ENCODE measurements around the gene AGAP5.
"Not testable (repeated sequence)": the region's sequence is repeated elsewhere in the genome, so short reads cannot be mapped to it uniquely, and the experiment has no call there.

AGAP5 gene

GRCh38 chr10:73731588-73732375 lies 33.9 kb upstream of the AGAP5 start:
- no peak overlapping the region for H3K4me3 ChIP-seq (ENCODE audit: low read depth, low read length)

GRCh38 chr10:73730153-73730906 lies 32.4 kb upstream of the AGAP5 start:
- Histone ChIP-seq H3K4me1 (ENCODE audit: control insufficient read depth, insufficient read depth, low read length) (no peaks in the 10 kb centered on the region), H3K4me3 (ENCODE audit: low read depth, low read length) (peak overlapping the region; percentile 95), H3K27me3 (ENCODE audit: control insufficient read depth, insufficient read depth, low read length) (no peaks in the 10 kb centered on the region), H3K9ac (ENCODE audit: low read depth, low read length) (peak overlapping the region; percentile 90), H3K9me3 (ENCODE audit: control insufficient read depth, insufficient read depth, low read length) (no peaks in the 10 kb centered on the region), H3K36me3 (ENCODE audit: control insufficient read depth, insufficient read depth, low read length) (peaks cover 21% of the 10 kb centered on the region)

More at GRCh38 chr10:73731588-73732375, 33.9 kb upstream of the AGAP5 start:
- H3K36me3 ChIP-seq (ENCODE audit: control insufficient read depth, insufficient read depth, low read length) = peaks cover 11% of the 10 kb centered on the region
- no peaks in the 10 kb centered on the region for H3K27me3 ChIP-seq (ENCODE audit: control insufficient read depth, insufficient read depth, low read length)
- no peaks in the 10 kb centered on the region for H3K4me1 ChIP-seq (ENCODE audit: control insufficient read depth, insufficient read depth, low read length)
- H3K9ac ChIP-seq (ENCODE audit: low read depth, low read length) = no peak overlapping the region
- no peaks in the 10 kb centered on the region for H3K9me3 ChIP-seq (ENCODE audit: control insufficient read depth, insufficient read depth, low read length)

- peak overlapping the region; percentile 95 for H3K4me3 ChIP-seq (ENCODE audit: low read depth, low read length)
- H3K9ac ChIP-seq (ENCODE audit: low read depth, low read length) = peak overlapping the region; percentile 90
- not testable (repeated sequence) for H3K9me3 ChIP-seq (ENCODE audit: control insufficient read depth, insufficient read depth, low read length); H3K27me3 ChIP-seq (ENCODE audit: control insufficient read depth, insufficient read depth, low read length); H3K4me1 ChIP-seq (ENCODE audit: control insufficient read depth, insufficient read depth, low read length)
- H3K36me3 ChIP-seq (ENCODE audit: control insufficient read depth, insufficient read depth, low read length) = peaks cover 22% of the 10 kb centered on the region
Observed at GRCh38 chr10:73729781-73730152, 31.9 kb upstream of the AGAP5 start.

- no peaks in the 10 kb centered on the region for H3K4me1 ChIP-seq (ENCODE audit: control insufficient read depth, insufficient read depth, low read length)
- no peaks in the 10 kb centered on the region for H3K9me3 ChIP-seq (ENCODE audit: control insufficient read depth, insufficient read depth, low read length)
- no peaks in the 10 kb centered on the region for H3K27me3 ChIP-seq (ENCODE audit: control insufficient read depth, insufficient read depth, low read length)
- no peak overlapping the region for H3K9ac ChIP-seq (ENCODE audit: low read depth, low read length)
- H3K36me3 ChIP-seq (ENCODE audit: control insufficient read depth, insufficient read depth, low read length) = peaks cover 14% of the 10 kb centered on the region
- no peak overlapping the region for H3K4me3 ChIP-seq (ENCODE audit: low read depth, low read length)
Observed at GRCh38 chr10:73723516-73723915, 25.6 kb upstream of the AGAP5 start.

GRCh38 chr10:73720561-73720960 lies 22.7 kb upstream of the AGAP5 start:
- not testable (repeated sequence) for H3K9me3 ChIP-seq (ENCODE audit: control insufficient read depth, insufficient read depth, low read length); H3K4me1 ChIP-seq (ENCODE audit: control insufficient read depth, insufficient read depth, low read length); H3K9ac ChIP-seq (ENCODE audit: low read depth, low read length); H3K27me3 ChIP-seq (ENCODE audit: control insufficient read depth, insufficient read depth, low read length); H3K4me3 ChIP-seq (ENCODE audit: low read depth, low read length); H3K36me3 ChIP-seq (ENCODE audit: control insufficient read depth, insufficient read depth, low read length)

GRCh38 chr10:73717556-73717955 lies 19.6 kb upstream of the AGAP5 start:
- Histone ChIP-seq H3K27me3 (ENCODE audit: control insufficient read depth, insufficient read depth, low read length) (no peaks in the 10 kb centered on the region), H3K9me3 (ENCODE audit: control insufficient read depth, insufficient read depth, low read length) (no peaks in the 10 kb centered on the region), H3K4me3 (ENCODE audit: low read depth, low read length) (no peak overlapping the region), H3K36me3 (ENCODE audit: control insufficient read depth, insufficient read depth, low read length) (no peaks in the 10 kb centered on the region), H3K9ac (ENCODE audit: low read depth, low read length) (no peak overlapping the region), H3K4me1 (ENCODE audit: control insufficient read depth, insufficient read depth, low read length) (no peaks in the 10 kb centered on the region)

- Histone ChIP-seq H3K4me3 (ENCODE audit: low read depth, low read length) (no peak overlapping the region), H3K4me1 (ENCODE audit: control insufficient read depth, insufficient read depth, low read length) (no peaks in the 10 kb centered on the region), H3K9me3 (ENCODE audit: control insufficient read depth, insufficient read depth, low read length) (no peaks in the 10 kb centered on the region), H3K9ac (ENCODE audit: low read depth, low read length) (no peak overlapping the region), H3K27me3 (ENCODE audit: control insufficient read depth, insufficient read depth, low read length) (no peaks in the 10 kb centered on the region), H3K36me3 (ENCODE audit: control insufficient read depth, insufficient read depth, low read length) (no peaks in the 10 kb centered on the region)
Observed at GRCh38 chr10:73716251-73716650, 18.3 kb upstream of the AGAP5 start.

GRCh38 chr10:73715179-73716156 lies 17.6 kb upstream of the AGAP5 start:
- not testable (repeated sequence) for H3K4me1 ChIP-seq (ENCODE audit: control insufficient read depth, insufficient read depth, low read length)

GRCh38 chr10:73714483-73714882 lies 16.6 kb upstream of the AGAP5 start:
- not testable (repeated sequence) for H3K36me3 ChIP-seq (ENCODE audit: control insufficient read depth, insufficient read depth, low read length); H3K4me3 ChIP-seq (ENCODE audit: low read depth, low read length); H3K9ac ChIP-seq (ENCODE audit: low read depth, low read length)

More at GRCh38 chr10:73715179-73716156, 17.6 kb upstream of the AGAP5 start:
- not testable (repeated sequence) for H3K36me3 ChIP-seq (ENCODE audit: control insufficient read depth, insufficient read depth, low read length); H3K27me3 ChIP-seq (ENCODE audit: control insufficient read depth, insufficient read depth, low read length); H3K9ac ChIP-seq (ENCODE audit: low read depth, low read length); H3K4me3 ChIP-seq (ENCODE audit: low read depth, low read length); H3K9me3 ChIP-seq (ENCODE audit: control insufficient read depth, insufficient read depth, low read length)

GRCh38 chr10:73713912-73714311 lies 16.0 kb upstream of the AGAP5 start:
- H3K4me3 ChIP-seq (ENCODE audit: low read depth, low read length); H3K9me3 ChIP-seq (ENCODE audit: control insufficient read depth, insufficient read depth, low read length); H3K36me3 ChIP-seq (ENCODE audit: control insufficient read depth, insufficient read depth, low read length); H3K9ac ChIP-seq (ENCODE audit: low read depth, low read length); H3K27me3 ChIP-seq (ENCODE audit: control insufficient read depth, insufficient read depth, low read length); H3K4me1 ChIP-seq (ENCODE audit: control insufficient read depth, insufficient read depth, low read length): not testable (repeated sequence)

More at GRCh38 chr10:73714483-73714882, 16.6 kb upstream of the AGAP5 start:
- not testable (repeated sequence) for H3K4me1 ChIP-seq (ENCODE audit: control insufficient read depth, insufficient read depth, low read length); H3K9me3 ChIP-seq (ENCODE audit: control insufficient read depth, insufficient read depth, low read length); H3K27me3 ChIP-seq (ENCODE audit: control insufficient read depth, insufficient read depth, low read length)

- not testable (repeated sequence) for H3K36me3 ChIP-seq (ENCODE audit: control insufficient read depth, insufficient read depth, low read length); H3K4me3 ChIP-seq (ENCODE audit: low read depth, low read length); H3K4me1 ChIP-seq (ENCODE audit: control insufficient read depth, insufficient read depth, low read length); H3K9ac ChIP-seq (ENCODE audit: low read depth, low read length); H3K9me3 ChIP-seq (ENCODE audit: control insufficient read depth, insufficient read depth, low read length); H3K27me3 ChIP-seq (ENCODE audit: control insufficient read depth, insufficient read depth, low read length)
Observed at GRCh38 chr10:73711683-73712082, 13.8 kb upstream of the AGAP5 start.
